Ascending aorta (tissue), 2 donors: ENCODE results near the gene NUBPL. TPM values are rescaled to one million over a fixed set of nuclear protein-coding genes. Genes with fewer than 3 reads are reported as not detected.

Experiments used
- DNase-seq, 2 donors: peaks; one replicate each; pipeline ENCODE4 v3.0.0-alpha.2; 2019; ENCODE audit warnings: low spot score in 2 of 2
- H3K27ac ChIP-seq, 2 donors: fragments of 200-600 bp; sonication (generic); one replicate each; pipeline ENCODE4 v1.5.1; 2016 to 2017; ENCODE audit warnings: mild to moderate bottlenecking in 1 of 2
- H3K27me3 ChIP-seq: fragments of 200-600 bp; sonication (generic); one replicate; pipeline ENCODE4 v1.5.1; 2017
- H3K36me3 ChIP-seq, 2 donors: fragments of 200-600 bp; sonication (generic); one replicate each; pipeline ENCODE4 v1.5.1; 2016
- H3K4me1 ChIP-seq, 2 donors: fragments of 200-600 bp; sonication (generic); one replicate each; pipeline ENCODE4 v1.5.1; 2016 to 2017; ENCODE audit warnings: mild to moderate bottlenecking in 1 of 2
- H3K4me3 ChIP-seq, 2 donors: fragments of 200-600 bp; sonication (generic); one replicate each; pipeline ENCODE4 v1.5.1; 2016 to 2017; ENCODE audit warnings: mild to moderate bottlenecking in 1 of 2
- H3K9me3 ChIP-seq, 2 donors: fragments of 200-600 bp; sonication (generic); one replicate each; pipeline ENCODE4 v1.5.1; 2016
- intact Hi-C: fragments of 100-400 bp; cut with DNase I; formaldehyde crosslinking; loops from one replicate; pipeline ENCODE4 v1.15.1; 2023
- total RNA-seq: library from RNA; depleted of rRNA; stranded (reverse); fragments of >200 nt; gene quantifications from one replicate; pipeline ENCODE4 v1.1.0, GENCODE V29; 2016
- TF ChIP-seq, protein P1 (sequence below), 3 experiments: fragments of 200-600 bp in 2 of 3; fragments of 450-650 bp in 1 of 3; sonication (generic) in 2 of 3; IDR thresholded peaks; one replicate each; pipeline ENCODE4 v1.5.1; 2016 to 2019; ENCODE audit warnings: antibody characterized with exemption in 3 of 3, mild to moderate bottlenecking in 1 of 3, moderate library complexity in 1 of 3

Gene NUBPL
- total RNA-seq, 1 donor from 2014 or later: 1.7 TPM

DNA sequence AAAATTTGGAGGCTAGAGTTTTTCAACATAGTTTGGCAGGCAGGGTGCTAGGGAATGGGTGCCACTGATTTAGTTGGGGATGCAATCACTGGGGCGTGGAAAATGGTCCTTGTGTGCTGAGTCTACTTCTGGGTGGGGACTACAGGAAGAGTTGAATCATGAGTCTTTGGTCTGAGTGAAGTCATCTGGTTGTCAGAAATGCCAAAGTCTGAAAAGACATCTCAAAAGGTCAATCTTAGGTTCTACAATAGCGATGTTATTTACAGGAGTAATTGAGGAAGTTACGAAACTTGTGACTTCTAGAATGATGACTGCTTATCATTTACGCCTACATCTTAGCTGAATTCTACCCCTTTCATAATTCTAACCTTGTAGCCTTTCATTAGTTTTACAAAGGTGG, 209.1 kb downstream of the NUBPL start:
- TF ChIP-seq, protein P1, sequence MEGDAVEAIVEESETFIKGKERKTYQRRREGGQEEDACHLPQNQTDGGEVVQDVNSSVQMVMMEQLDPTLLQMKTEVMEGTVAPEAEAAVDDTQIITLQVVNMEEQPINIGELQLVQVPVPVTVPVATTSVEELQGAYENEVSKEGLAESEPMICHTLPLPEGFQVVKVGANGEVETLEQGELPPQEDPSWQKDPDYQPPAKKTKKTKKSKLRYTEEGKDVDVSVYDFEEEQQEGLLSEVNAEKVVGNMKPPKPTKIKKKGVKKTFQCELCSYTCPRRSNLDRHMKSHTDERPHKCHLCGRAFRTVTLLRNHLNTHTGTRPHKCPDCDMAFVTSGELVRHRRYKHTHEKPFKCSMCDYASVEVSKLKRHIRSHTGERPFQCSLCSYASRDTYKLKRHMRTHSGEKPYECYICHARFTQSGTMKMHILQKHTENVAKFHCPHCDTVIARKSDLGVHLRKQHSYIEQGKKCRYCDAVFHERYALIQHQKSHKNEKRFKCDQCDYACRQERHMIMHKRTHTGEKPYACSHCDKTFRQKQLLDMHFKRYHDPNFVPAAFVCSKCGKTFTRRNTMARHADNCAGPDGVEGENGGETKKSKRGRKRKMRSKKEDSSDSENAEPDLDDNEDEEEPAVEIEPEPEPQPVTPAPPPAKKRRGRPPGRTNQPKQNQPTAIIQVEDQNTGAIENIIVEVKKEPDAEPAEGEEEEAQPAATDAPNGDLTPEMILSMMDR (IDR thresholded peaks at IDR 0.05): no peak
- no peak overlapping the region for H3K4me3 ChIP-seq
- no peaks in the 10 kb centered on the region for H3K4me1 ChIP-seq
- no peak for DNase-seq
- no peaks in the 10 kb centered on the region for H3K36me3 ChIP-seq
- intact Hi-C loops: no loop called here
- H3K27ac ChIP-seq: no peak overlapping the region
- H3K9me3 ChIP-seq: no peaks in the 10 kb centered on the region
- H3K27me3 ChIP-seq: no peaks in the 10 kb centered on the region

DNA sequence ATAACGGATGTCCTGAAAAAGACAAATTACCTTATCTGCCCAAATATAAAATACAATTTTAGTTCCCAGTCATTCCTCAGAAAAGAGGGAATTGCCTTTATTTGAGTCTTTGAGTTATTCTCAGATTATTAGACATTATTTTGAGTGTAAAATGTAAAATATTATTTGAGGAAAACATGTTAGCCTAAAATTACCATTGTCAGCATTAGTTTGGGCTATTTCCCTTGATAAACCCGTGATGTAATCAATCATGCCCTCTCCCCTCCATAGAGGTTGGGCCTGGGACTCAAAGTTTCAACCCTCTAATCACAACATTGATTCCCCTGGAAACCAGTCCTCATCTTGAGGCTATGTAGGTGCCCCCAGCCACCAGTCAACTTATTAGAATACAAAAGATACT, 213.4 kb downstream of the NUBPL start:
- Histone ChIP-seq H3K9me3 (no peaks in the 10 kb centered on the region), H3K4me1 (no peaks in the 10 kb centered on the region), H3K4me3 (no peak overlapping the region), H3K27me3 (no peaks in the 10 kb centered on the region), H3K36me3 (no peaks in the 10 kb centered on the region), H3K27ac (no peak overlapping the region)
- intact Hi-C loops: no loop called here
- TF ChIP-seq, protein P1 (IDR thresholded peaks at IDR 0.05): no peak
- DNase-seq: no peak

DNA sequence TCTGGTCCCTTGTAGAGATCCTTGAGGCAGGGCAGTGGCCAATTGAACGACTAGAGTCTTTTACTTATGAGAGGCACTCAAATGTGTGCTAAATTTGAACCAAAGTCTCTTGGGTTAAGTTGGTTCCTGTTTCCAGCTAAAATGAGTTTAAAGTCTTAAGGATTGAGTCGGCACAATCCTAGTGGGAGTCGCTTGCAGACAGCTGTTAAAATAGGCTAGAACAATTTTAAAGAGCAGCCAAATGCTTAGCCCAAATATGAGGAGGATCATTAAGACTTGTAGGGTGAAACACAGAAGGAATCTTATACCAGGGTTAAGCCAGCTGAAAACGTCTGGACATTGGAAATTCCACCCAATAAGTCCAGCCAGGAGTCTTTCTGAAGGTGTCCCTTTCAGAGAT, 216.1 kb downstream of the NUBPL start:
- Histone ChIP-seq H3K27me3 (no peaks in the 10 kb centered on the region), H3K27ac (no peak overlapping the region), H3K9me3 (no peaks in the 10 kb centered on the region), H3K36me3 (no peaks in the 10 kb centered on the region), H3K4me3 (no peak overlapping the region), H3K4me1 (no peaks in the 10 kb centered on the region)
- intact Hi-C loops: no loop called here
- TF ChIP-seq, protein P1 (IDR thresholded peaks at IDR 0.05): no peak
- no peak for DNase-seq

DNA sequence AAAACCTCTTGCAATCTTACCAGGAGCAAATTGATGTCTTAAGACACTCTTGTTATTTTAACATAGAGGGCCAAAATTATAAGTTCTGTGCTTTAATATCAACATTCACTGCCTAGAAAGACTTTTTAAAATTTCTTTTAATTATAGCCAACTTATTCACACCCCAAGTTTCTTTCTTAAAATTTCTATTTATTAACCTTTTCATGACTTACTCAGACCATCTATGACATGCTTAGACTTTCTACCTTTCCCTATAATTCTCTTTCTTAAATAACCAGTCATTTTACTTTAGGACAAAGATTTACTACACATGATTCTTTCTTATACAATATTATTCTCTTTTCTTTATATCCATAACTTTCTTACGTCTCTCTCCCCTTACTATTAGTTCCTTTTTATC, 220.4 kb downstream of the NUBPL start:
- intact Hi-C loops: no loop called here
- no peak overlapping the region for H3K27ac ChIP-seq
- H3K4me1 ChIP-seq: no peaks in the 10 kb centered on the region
- no peak overlapping the region for H3K4me3 ChIP-seq
- H3K27me3 ChIP-seq: no peaks in the 10 kb centered on the region
- DNase-seq: no peak
- H3K36me3 ChIP-seq: no peaks in the 10 kb centered on the region
- TF ChIP-seq, protein P1 (IDR thresholded peaks at IDR 0.05): no peak
- H3K9me3 ChIP-seq: no peaks in the 10 kb centered on the region

DNA sequence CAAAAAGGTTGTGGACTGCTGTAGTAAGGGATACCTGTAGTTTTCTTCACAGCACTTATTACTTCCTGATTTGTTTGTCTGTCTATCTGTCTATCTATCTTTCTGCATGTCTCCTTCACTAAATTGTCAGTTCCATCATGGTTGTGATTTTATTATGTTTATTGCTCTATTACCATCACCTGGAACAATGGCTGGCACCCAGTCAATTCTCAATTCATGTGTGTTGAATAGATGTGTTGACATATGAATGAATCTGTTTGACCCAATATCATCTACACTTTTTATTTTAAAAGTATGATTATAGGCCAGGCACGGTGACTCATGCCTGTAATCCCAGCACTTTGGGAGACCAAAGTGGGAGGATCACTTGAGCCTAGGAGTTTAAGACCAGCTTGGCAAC, 224.4 kb downstream of the NUBPL start:
- H3K4me3 ChIP-seq: no peak overlapping the region
- H3K4me1 ChIP-seq: no peaks in the 10 kb centered on the region
- no peaks in the 10 kb centered on the region for H3K27me3 ChIP-seq
- no peak for DNase-seq
- TF ChIP-seq, protein P1 (IDR thresholded peaks at IDR 0.05): no peak
- no peaks in the 10 kb centered on the region for H3K36me3 ChIP-seq
- intact Hi-C loops: no loop called here
- no peaks in the 10 kb centered on the region for H3K9me3 ChIP-seq
- H3K27ac ChIP-seq: no peak overlapping the region

DNA sequence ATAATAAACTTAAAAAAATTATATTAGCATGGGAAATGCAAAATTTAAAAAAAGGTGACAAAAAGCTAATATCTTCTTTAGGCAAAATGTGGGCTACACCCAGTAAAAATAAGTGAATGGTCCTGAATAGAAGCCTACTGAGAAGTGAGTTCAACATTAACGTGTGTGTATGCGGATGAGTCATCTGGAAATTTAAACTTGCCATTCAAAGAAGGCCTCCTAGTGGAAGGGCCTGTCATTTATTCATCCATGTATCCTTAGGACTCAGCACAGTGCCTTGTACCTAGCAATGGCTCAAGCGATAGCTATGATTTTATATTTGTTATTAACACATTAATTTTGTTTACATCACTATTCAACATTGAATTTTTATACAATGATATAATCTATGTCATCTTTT, 226.2 kb downstream of the NUBPL start:
- TF ChIP-seq, protein P1 (IDR thresholded peaks at IDR 0.05): no peak
- H3K9me3 ChIP-seq: no peaks in the 10 kb centered on the region
- intact Hi-C loops: no loop called here
- H3K27me3 ChIP-seq: no peaks in the 10 kb centered on the region
- H3K27ac ChIP-seq: no peak overlapping the region
- H3K36me3 ChIP-seq: no peaks in the 10 kb centered on the region
- no peak overlapping the region for H3K4me3 ChIP-seq
- no peak for DNase-seq
- H3K4me1 ChIP-seq: no peaks in the 10 kb centered on the region
